SK-N-SH (cell line): ENCODE data around the gene ZNF579.

ENCODE experiments used
- CTCF ChIP-seq: fragments of 200-600 bp; sonication (generic); IDR thresholded peaks from 2 replicates; pipeline ENCODE4 v1.6.1; 2017; ENCODE audit warnings: antibody characterized with exemption, mild to moderate bottlenecking, moderate library complexity
- POLR2AphosphoS5 ChIP-seq: IDR thresholded peaks from 2 replicates; pipeline ENCODE4 v1.6.1; 2012; ENCODE audit warnings: low read depth, low read length
- RXRA ChIP-seq: IDR thresholded peaks from 2 replicates; pipeline ENCODE4 v1.4.0; 2012; ENCODE audit warnings: low read depth, mild to moderate bottlenecking, borderline replicate concordance
- SIN3A ChIP-seq: IDR thresholded peaks from 2 replicates; pipeline ENCODE4 v1.6.1; 2012; ENCODE audit warnings: low read depth, mild to moderate bottlenecking, low read length, moderate library complexity, borderline replicate concordance
- TEAD4 ChIP-seq: IDR thresholded peaks from 2 replicates; pipeline ENCODE4 v1.4.0; 2012; ENCODE audit warnings: mild to moderate bottlenecking, borderline replicate concordance; ENCODE audit not compliant: insufficient read depth

DNA sequence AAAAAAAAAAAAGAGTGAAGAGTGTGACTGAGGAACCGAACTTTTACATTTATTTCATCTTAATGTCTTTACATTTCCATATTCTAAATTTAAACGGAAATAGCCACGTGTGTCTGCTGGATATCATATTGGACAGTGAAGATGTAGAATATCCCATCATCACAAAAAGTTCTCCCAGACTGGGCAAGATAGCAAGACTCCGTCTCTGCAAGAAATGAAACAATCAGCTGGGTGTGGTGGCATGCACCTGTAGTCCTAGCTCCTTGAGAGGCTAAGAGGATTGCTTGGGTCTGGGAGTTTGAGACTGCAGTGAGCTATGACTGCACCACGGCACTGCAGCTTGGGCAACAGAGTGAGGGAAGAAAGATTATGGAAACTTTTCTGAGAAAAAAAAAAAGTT, 3.9 kb downstream of the ZNF579 start:
- TF ChIP-seq SIN3A (no peak), TEAD4 (no peak), RXRA (no peak), CTCF (no peak), POLR2AphosphoS5 (no peak)
